WTC11 (cell line): Measurements from ENCODE around the gene HMGXB3. TPM values are rescaled to one million over a fixed set of nuclear protein-coding genes. Genes with fewer than 3 reads are reported as not detected.

Source experiments
- ATAC-seq: fragments of 200-7000 bp; cut with Tn5 transposase; 2 replicates; pipeline ENCODE4 v1.10.0; 2021; ENCODE audit warnings: mild to moderate bottlenecking, moderate library complexity
- CTCF ChIA-PET: fragments of 300-600 bp; sonication (Branson Sonifier 250); formaldehyde crosslinking; loops from one replicate; lab custom pipeline; 2021; ENCODE audit warnings: antibody characterized with exemption; lab: Charles Lee
- POLR2A ChIA-PET: fragments of 350-600 bp; sonication (Branson Sonifier 250); formaldehyde crosslinking; loops from one replicate; lab custom pipeline; 2021; ENCODE audit warnings: antibody characterized with exemption; lab: Charles Lee
- DNase-seq: peaks from one replicate; pipeline ENCODE4 v3.0.0; 2021; ENCODE audit warnings: low spot score
- H3K27ac Mint-ChIP-seq: 2 replicates; pipeline ENCODE4 v1.8.0; 2021; ENCODE audit warnings: mixed read lengths
- H3K27me3 Mint-ChIP-seq: 2 replicates; pipeline ENCODE4 v1.8.0; 2021; ENCODE audit warnings: low read depth, mild to moderate bottlenecking, moderate library complexity, mixed read lengths
- H3K36me3 Mint-ChIP-seq: 2 replicates; pipeline ENCODE4 v1.8.0; 2021; ENCODE audit warnings: mixed read lengths
- H3K4me1 Mint-ChIP-seq: 2 replicates; pipeline ENCODE4 v1.8.0; 2022; ENCODE audit warnings: mixed read lengths
- H3K4me3 Mint-ChIP-seq: 2 replicates; pipeline ENCODE4 v1.8.0; 2021; ENCODE audit warnings: mild to moderate bottlenecking, moderate library complexity, mixed read lengths
- H3K9me3 Mint-ChIP-seq: 2 replicates; pipeline ENCODE4 v1.8.0; 2021; ENCODE audit warnings: mixed read lengths
- AFF4 ChIP-seq: sonication (generic); formaldehyde crosslinking; IDR thresholded peaks from 2 replicates; pipeline ENCODE4 v1.8.1; 2023; ENCODE audit warnings: mild to moderate bottlenecking, missing genetic modification reagents, borderline replicate concordance
- ATF1 ChIP-seq: sonication (generic); formaldehyde crosslinking; IDR thresholded peaks from 2 replicates; pipeline ENCODE4 v1.8.1; 2023; ENCODE audit warnings: mild to moderate bottlenecking, moderate library complexity, missing genetic modification reagents
- E2F1 ChIP-seq: sonication (generic); formaldehyde crosslinking; IDR thresholded peaks from 2 replicates; pipeline ENCODE4 v1.8.0; 2022; ENCODE audit warnings: mild to moderate bottlenecking, missing genetic modification reagents
- ELF4 ChIP-seq: sonication (generic); formaldehyde crosslinking; IDR thresholded peaks from 2 replicates; pipeline ENCODE4 v1.8.1; 2022; ENCODE audit warnings: low read depth, mild to moderate bottlenecking, moderate library complexity, missing genetic modification reagents
- MLX ChIP-seq: sonication (generic); formaldehyde crosslinking; IDR thresholded peaks from 2 replicates; pipeline ENCODE4 v1.8.1; 2023; ENCODE audit warnings: mild to moderate bottlenecking, missing genetic modification reagents, moderate library complexity
- MXD4 ChIP-seq: fragments of 250-450 bp; sonication (Bioruptor Pico); IDR thresholded peaks from 2 replicates; pipeline ENCODE4 v1.8.0; 2021; ENCODE audit warnings: mild to moderate bottlenecking, moderate library complexity, borderline replicate concordance
- MYBL2 ChIP-seq: sonication (generic); formaldehyde crosslinking; IDR thresholded peaks from 2 replicates; pipeline ENCODE4 v1.8.1; 2023; ENCODE audit warnings: mild to moderate bottlenecking, moderate library complexity, missing genetic modification reagents
- NFYB ChIP-seq: sonication (generic); formaldehyde crosslinking; conservative IDR thresholded peaks from 2 replicates; pipeline ENCODE4 v1.8.0; 2022; ENCODE audit warnings: low read depth, missing genetic modification reagents
- NR3C1 ChIP-seq: sonication (generic); formaldehyde crosslinking; conservative IDR thresholded peaks from 2 replicates; pipeline ENCODE4 v1.8.1; 2023; ENCODE audit warnings: low read depth, mild to moderate bottlenecking, missing genetic modification reagents
- RORB ChIP-seq: fragments of 250-450 bp; sonication (Bioruptor Pico); IDR thresholded peaks from 2 replicates; pipeline ENCODE4 v1.9.0; 2021; ENCODE audit warnings: mild to moderate bottlenecking
- SMAD3 ChIP-seq: sonication (generic); formaldehyde crosslinking; IDR thresholded peaks from 2 replicates; pipeline ENCODE4 v1.8.0; 2022; ENCODE audit warnings: missing genetic modification reagents, mild to moderate bottlenecking, borderline replicate concordance
- SMAD4 ChIP-seq: sonication (generic); formaldehyde crosslinking; IDR thresholded peaks from 2 replicates; pipeline ENCODE4 v1.8.0; 2022; ENCODE audit warnings: mild to moderate bottlenecking, missing genetic modification reagents
- SOX15 ChIP-seq: fragments of 250-450 bp; sonication (Bioruptor Pico); IDR thresholded peaks from 2 replicates; pipeline ENCODE4 v1.9.0; 2021; ENCODE audit warnings: mild to moderate bottlenecking
- SP1 ChIP-seq: sonication (generic); formaldehyde crosslinking; conservative IDR thresholded peaks from 2 replicates; pipeline ENCODE4 v1.8.1; 2022; ENCODE audit warnings: missing genetic modification reagents
- TEAD4 ChIP-seq: sonication (generic); formaldehyde crosslinking; IDR thresholded peaks from 2 replicates; pipeline ENCODE4 v1.8.0; 2022; ENCODE audit warnings: mild to moderate bottlenecking, missing genetic modification reagents
- USF1 ChIP-seq: sonication (generic); formaldehyde crosslinking; IDR thresholded peaks from 2 replicates; pipeline ENCODE4 v1.8.0; 2022; ENCODE audit warnings: mild to moderate bottlenecking, missing genetic modification reagents
- ZBTB21 ChIP-seq: sonication (generic); formaldehyde crosslinking; IDR thresholded peaks from 2 replicates; pipeline ENCODE4 v1.8.1; 2023; ENCODE audit warnings: mild to moderate bottlenecking, missing genetic modification reagents, borderline replicate concordance
- ZNF138 ChIP-seq: sonication (generic); formaldehyde crosslinking; conservative IDR thresholded peaks from 2 replicates; pipeline ENCODE4 v1.8.1; 2022; ENCODE audit warnings: mild to moderate bottlenecking, moderate library complexity, missing genetic modification reagents
- ZNF281 ChIP-seq: sonication (generic); formaldehyde crosslinking; IDR thresholded peaks from 2 replicates; pipeline ENCODE4 v1.8.0; 2023; ENCODE audit warnings: mild to moderate bottlenecking, missing genetic modification reagents
- ZNF423 ChIP-seq: fragments of 250-450 bp; sonication (Bioruptor Pico); IDR thresholded peaks from 2 replicates; pipeline ENCODE4 v2.1.2; 2022; ENCODE audit warnings: mild to moderate bottlenecking, moderate library complexity
- ZNF671 ChIP-seq: fragments of 250-450 bp; sonication (Bioruptor Pico); IDR thresholded peaks from 2 replicates; pipeline ENCODE4 v1.8.0; 2021; ENCODE audit warnings: mild to moderate bottlenecking
- total RNA-seq: library from RNA; stranded (reverse); gene quantifications from 3 replicates; pipeline ENCODE4 v1.2.3, GENCODE V29; 2021
- TF ChIP-seq, protein P1 (sequence below): sonication (generic); formaldehyde crosslinking; IDR thresholded peaks from 2 replicates; pipeline ENCODE4 v1.8.1; 2023; ENCODE audit warnings: mild to moderate bottlenecking, missing genetic modification reagents
- TF ChIP-seq, protein P2 (sequence below): fragments of 200-600 bp; IDR thresholded peaks from 2 replicates; pipeline ENCODE4 v1.8.0; 2022; ENCODE audit warnings: antibody characterized with exemption
- TF ChIP-seq, protein P3 (sequence below): sonication (generic); formaldehyde crosslinking; IDR thresholded peaks from 2 replicates; pipeline ENCODE4 v1.8.1; 2022; ENCODE audit warnings: mild to moderate bottlenecking, moderate library complexity, missing genetic modification reagents

Gene HMGXB3
- total RNA-seq, 1 experiment from 2014 or later = 31.6 TPM

DNA sequence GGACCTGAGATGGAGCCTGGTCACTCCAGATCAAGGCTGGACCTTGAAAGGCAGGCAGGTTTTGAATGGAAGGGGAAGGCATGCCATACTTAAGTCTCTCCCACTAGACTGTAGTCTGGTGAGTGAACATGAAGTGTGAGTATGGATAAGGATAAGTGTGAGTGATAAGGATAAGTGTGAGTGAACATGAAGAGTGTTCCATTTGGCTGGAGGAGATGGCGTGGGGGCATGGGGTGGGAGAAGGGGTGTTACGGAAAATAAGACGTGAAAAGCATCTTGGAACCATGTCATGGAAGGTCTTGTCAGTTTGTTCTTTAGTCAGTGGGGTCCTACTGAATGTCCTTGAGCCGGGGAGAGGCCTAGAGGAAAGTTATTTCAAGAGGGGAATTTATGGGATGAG, 32.8 kb downstream of the HMGXB3 start:
- CTCF ChIA-PET = no interaction called here
- ATAC-seq = no peak
- Mint-ChIP-seq H3K4me3 (no peak overlapping the region), H3K36me3 (peaks cover 76% of the 10 kb centered on the region), H3K27ac (no peak overlapping the region), H3K4me1 (no peaks in the 10 kb centered on the region), H3K9me3 (no peaks in the 10 kb centered on the region), H3K27me3 (no peaks in the 10 kb centered on the region)
- POLR2A ChIA-PET = no interaction called here
- TF ChIP-seq SMAD4 (CRISPR knock-in tag) (no peak), NR3C1 (CRISPR knock-in tag) (no peak), E2F1 (CRISPR knock-in tag) (no peak), ELF4 (no peak), ZNF671 (CRISPR knock-in tag) (no peak), USF1 (no peak), AFF4 (CRISPR knock-in tag) (no peak), MXD4 (CRISPR knock-in tag) (no peak), SOX15 (CRISPR knock-in tag) (no peak), NFYB (CRISPR knock-in tag) (no peak), TEAD4 (no peak), ZBTB21 (CRISPR knock-in tag) (no peak), SMAD3 (CRISPR knock-in tag) (no peak), ZNF423 (no peak)
- TF ChIP-seq, protein P1, sequence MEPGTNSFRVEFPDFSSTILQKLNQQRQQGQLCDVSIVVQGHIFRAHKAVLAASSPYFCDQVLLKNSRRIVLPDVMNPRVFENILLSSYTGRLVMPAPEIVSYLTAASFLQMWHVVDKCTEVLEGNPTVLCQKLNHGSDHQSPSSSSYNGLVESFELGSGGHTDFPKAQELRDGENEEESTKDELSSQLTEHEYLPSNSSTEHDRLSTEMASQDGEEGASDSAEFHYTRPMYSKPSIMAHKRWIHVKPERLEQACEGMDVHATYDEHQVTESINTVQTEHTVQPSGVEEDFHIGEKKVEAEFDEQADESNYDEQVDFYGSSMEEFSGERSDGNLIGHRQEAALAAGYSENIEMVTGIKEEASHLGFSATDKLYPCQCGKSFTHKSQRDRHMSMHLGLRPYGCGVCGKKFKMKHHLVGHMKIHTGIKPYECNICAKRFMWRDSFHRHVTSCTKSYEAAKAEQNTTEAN (CRISPR knock-in tag) = no peak
- TF ChIP-seq, all 79 proteins: peak for 0
- DNase-seq = no peak

- ATAC-seq (no peak), DNase-seq (no peak)
- Mint-ChIP-seq H3K27me3 (no peaks in the 10 kb centered on the region), H3K4me1 (no peaks in the 10 kb centered on the region), H3K27ac (no peak overlapping the region), H3K9me3 (no peaks in the 10 kb centered on the region), H3K4me3 (no peak overlapping the region), H3K36me3 (peaks cover 72% of the 10 kb centered on the region)
- ChIA-PET CTCF (interaction anchor here (1.0 kb wide), 1 partner anchor 11 kb away, joined by 4 read pairs; no protein-coding TSS in a partner anchor), POLR2A (no interaction called here)
- TF ChIP-seq MYBL2 (no peak), RORB (CRISPR knock-in tag) (no peak), SP1 (CRISPR knock-in tag) (no peak), ZNF281 (CRISPR knock-in tag) (no peak), MLX (CRISPR knock-in tag) (no peak), SMAD4 (CRISPR knock-in tag) (no peak), ZNF138 (CRISPR knock-in tag) (no peak), TEAD4 (no peak), ATF1 (no peak)
- TF ChIP-seq, protein P2, sequence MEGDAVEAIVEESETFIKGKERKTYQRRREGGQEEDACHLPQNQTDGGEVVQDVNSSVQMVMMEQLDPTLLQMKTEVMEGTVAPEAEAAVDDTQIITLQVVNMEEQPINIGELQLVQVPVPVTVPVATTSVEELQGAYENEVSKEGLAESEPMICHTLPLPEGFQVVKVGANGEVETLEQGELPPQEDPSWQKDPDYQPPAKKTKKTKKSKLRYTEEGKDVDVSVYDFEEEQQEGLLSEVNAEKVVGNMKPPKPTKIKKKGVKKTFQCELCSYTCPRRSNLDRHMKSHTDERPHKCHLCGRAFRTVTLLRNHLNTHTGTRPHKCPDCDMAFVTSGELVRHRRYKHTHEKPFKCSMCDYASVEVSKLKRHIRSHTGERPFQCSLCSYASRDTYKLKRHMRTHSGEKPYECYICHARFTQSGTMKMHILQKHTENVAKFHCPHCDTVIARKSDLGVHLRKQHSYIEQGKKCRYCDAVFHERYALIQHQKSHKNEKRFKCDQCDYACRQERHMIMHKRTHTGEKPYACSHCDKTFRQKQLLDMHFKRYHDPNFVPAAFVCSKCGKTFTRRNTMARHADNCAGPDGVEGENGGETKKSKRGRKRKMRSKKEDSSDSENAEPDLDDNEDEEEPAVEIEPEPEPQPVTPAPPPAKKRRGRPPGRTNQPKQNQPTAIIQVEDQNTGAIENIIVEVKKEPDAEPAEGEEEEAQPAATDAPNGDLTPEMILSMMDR = no peak
- TF ChIP-seq, protein P3, sequence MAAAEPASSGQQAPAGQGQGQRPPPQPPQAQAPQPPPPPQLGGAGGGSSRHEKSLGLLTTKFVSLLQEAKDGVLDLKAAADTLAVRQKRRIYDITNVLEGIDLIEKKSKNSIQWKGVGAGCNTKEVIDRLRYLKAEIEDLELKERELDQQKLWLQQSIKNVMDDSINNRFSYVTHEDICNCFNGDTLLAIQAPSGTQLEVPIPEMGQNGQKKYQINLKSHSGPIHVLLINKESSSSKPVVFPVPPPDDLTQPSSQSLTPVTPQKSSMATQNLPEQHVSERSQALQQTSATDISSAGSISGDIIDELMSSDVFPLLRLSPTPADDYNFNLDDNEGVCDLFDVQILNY (CRISPR knock-in tag) = no peak
Measured at GRCh38 chr5:150034662-150035061, 34.1 kb downstream of the HMGXB3 start.
